Lower lobe of right lung (tissue), 2 donors: ENCODE measurements around the gene DNAJC6. TPM values are rescaled to one million over a fixed set of nuclear protein-coding genes. Genes with fewer than 3 reads are reported as not detected.

Experiments
- ATAC-seq, 2 donors: fragments of 200-7000 bp; cut with Tn5 transposase; one replicate each; pipeline ENCODE4 v1.9.1; 2020 to 2022; ENCODE audit warnings: mild to moderate bottlenecking in 2 of 2, moderate library complexity in 2 of 2
- DNase-seq: peaks from one replicate; pipeline ENCODE4 v3.0.0-alpha.2; 2020
- H3K27ac ChIP-seq: fragments of 200-600 bp; one replicate; pipeline ENCODE4 v1.8.0; 2022
- H3K27me3 ChIP-seq: fragments of 200-600 bp; one replicate; pipeline ENCODE4 v1.8.0; 2022; ENCODE audit warnings: low read depth
- H3K36me3 ChIP-seq: fragments of 200-600 bp; one replicate; pipeline ENCODE4 v1.8.0; 2022; ENCODE audit warnings: mild to moderate bottlenecking
- H3K4me1 ChIP-seq: fragments of 200-600 bp; one replicate; pipeline ENCODE4 v1.8.0; 2022
- H3K4me3 ChIP-seq: fragments of 200-600 bp; one replicate; pipeline ENCODE4 v1.8.0; 2022; ENCODE audit warnings: mild to moderate bottlenecking
- H3K9me3 ChIP-seq: fragments of 200-600 bp; one replicate; pipeline ENCODE4 v1.8.0; 2022
- CTCF ChIP-seq: fragments of 200-600 bp; IDR thresholded peaks from one replicate; pipeline ENCODE4 v1.8.0; 2022; ENCODE audit warnings: antibody characterized with exemption, mild to moderate bottlenecking
- intact Hi-C: fragments of 100-400 bp; cut with DNase I; formaldehyde crosslinking; loops from one replicate; pipeline ENCODE4 v1.11.0; 2022
- total RNA-seq: library from RNA; stranded (reverse); fragmentation: NEBNext Ultra II Directional; extraction: Animal tissue kit (Norgen Biotek cat#: 25700); gene quantifications from one replicate; pipeline ENCODE4 v1.2.1, GENCODE V29; 2021
- donor health status: DM: no; HTN: yes; CAD: no; lungs with severe emphysema.

DNAJC6 gene
- total RNA-seq, 1 donor from 2014 or later = 10.5 TPM

- TF ChIP-seq CTCF = peak; percentile 66
- ATAC-seq (peak in 1 of 2 donors; percentile 62), DNase-seq (no peak)
- Histone ChIP-seq H3K27ac (peak overlapping the region; percentile 62), H3K27me3 (no peaks in the 10 kb centered on the region), H3K36me3 (peaks cover 72% of the 10 kb centered on the region), H3K4me3 (no peak overlapping the region), H3K4me1 (peaks cover 14% of the 10 kb centered on the region), H3K9me3 (no peaks in the 10 kb centered on the region)
- intact Hi-C loops = no loop called here
Measured at GRCh38 chr1:65431111-65431705, 121.9 kb downstream of the DNAJC6 start.

- no peak for ATAC-seq
- DNase-seq = no peak
- Histone ChIP-seq H3K4me3 (no peak overlapping the region), H3K9me3 (no peaks in the 10 kb centered on the region), H3K27me3 (no peaks in the 10 kb centered on the region), H3K36me3 (peaks cover 55% of the 10 kb centered on the region), H3K4me1 (peaks cover 14% of the 10 kb centered on the region), H3K27ac (no peak overlapping the region)
- TF ChIP-seq CTCF = no peak
- intact Hi-C loops = no loop called here
Measured at GRCh38 chr1:65432918-65433317, 123.6 kb downstream of the DNAJC6 start.

GRCh38 chr1:65434255-65434654 is 124.9 kb downstream of the DNAJC6 start:
- intact Hi-C loops = no loop called here
- H3K27ac ChIP-seq = no peak overlapping the region
- ATAC-seq (no peak), DNase-seq (no peak)
- TF ChIP-seq CTCF = no peak
- H3K4me1 ChIP-seq = peaks cover 14% of the 10 kb centered on the region
- peaks cover 45% of the 10 kb centered on the region for H3K36me3 ChIP-seq
- no peak overlapping the region for H3K4me3 ChIP-seq
- no peaks in the 10 kb centered on the region for H3K9me3 ChIP-seq
- no peaks in the 10 kb centered on the region for H3K27me3 ChIP-seq

- DNase-seq (no peak), ATAC-seq (no peak)
- peaks cover 13% of the 10 kb centered on the region for H3K4me1 ChIP-seq
- H3K36me3 ChIP-seq = peaks cover 44% of the 10 kb centered on the region
- no peak for TF ChIP-seq CTCF
- H3K27me3 ChIP-seq = no peaks in the 10 kb centered on the region
- no peaks in the 10 kb centered on the region for H3K9me3 ChIP-seq
- H3K27ac ChIP-seq = no peak overlapping the region
- intact Hi-C loops = no loop called here
- H3K4me3 ChIP-seq = no peak overlapping the region
Measured at GRCh38 chr1:65434760-65435159, 125.4 kb downstream of the DNAJC6 start.

- no peak for DNase-seq
- H3K27me3 ChIP-seq = no peaks in the 10 kb centered on the region
- intact Hi-C loops = no loop called here
- no peak overlapping the region for H3K27ac ChIP-seq
- ATAC-seq = peak in 1 of 2 donors; percentile 44
- H3K36me3 ChIP-seq = peaks cover 32% of the 10 kb centered on the region
- H3K9me3 ChIP-seq = no peaks in the 10 kb centered on the region
- no peak overlapping the region for H3K4me3 ChIP-seq
- H3K4me1 ChIP-seq = peaks cover 1% of the 10 kb centered on the region
- TF ChIP-seq CTCF = no peak
Measured at GRCh38 chr1:65435987-65436386, 126.6 kb downstream of the DNAJC6 start.
